ENCODE results near the gene NAXD.
"Not testable (repeated sequence)": the region's sequence is repeated elsewhere in the genome, so short reads cannot be mapped to it uniquely, and the experiment has no call there.

NAXD gene

GRCh38 chr13:110600261-110600819 is 15.0 kb upstream of the NAXD start:
- H3K27ac ChIP-seq: no peak overlapping the region
- in situ Hi-C loops (cut with HindIII; ENCODE audit: low pct_ligation_motif_present, low sequenced_read_pairs): no loop called here
- no peak for DNase-seq
- H3K27me3 ChIP-seq (replicated peaks): no peaks in the 10 kb centered on the region
- TF ChIP-seq, protein P1, sequence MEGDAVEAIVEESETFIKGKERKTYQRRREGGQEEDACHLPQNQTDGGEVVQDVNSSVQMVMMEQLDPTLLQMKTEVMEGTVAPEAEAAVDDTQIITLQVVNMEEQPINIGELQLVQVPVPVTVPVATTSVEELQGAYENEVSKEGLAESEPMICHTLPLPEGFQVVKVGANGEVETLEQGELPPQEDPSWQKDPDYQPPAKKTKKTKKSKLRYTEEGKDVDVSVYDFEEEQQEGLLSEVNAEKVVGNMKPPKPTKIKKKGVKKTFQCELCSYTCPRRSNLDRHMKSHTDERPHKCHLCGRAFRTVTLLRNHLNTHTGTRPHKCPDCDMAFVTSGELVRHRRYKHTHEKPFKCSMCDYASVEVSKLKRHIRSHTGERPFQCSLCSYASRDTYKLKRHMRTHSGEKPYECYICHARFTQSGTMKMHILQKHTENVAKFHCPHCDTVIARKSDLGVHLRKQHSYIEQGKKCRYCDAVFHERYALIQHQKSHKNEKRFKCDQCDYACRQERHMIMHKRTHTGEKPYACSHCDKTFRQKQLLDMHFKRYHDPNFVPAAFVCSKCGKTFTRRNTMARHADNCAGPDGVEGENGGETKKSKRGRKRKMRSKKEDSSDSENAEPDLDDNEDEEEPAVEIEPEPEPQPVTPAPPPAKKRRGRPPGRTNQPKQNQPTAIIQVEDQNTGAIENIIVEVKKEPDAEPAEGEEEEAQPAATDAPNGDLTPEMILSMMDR (IDR thresholded peaks at IDR 0.05; ENCODE audit: low read depth, low read length, missing control alignments): no peak
- no peaks in the 10 kb centered on the region for H3K36me3 ChIP-seq (replicated peaks)
- H3K4me3 ChIP-seq (ENCODE audit: low read depth, low read length): no peak overlapping the region

DNA sequence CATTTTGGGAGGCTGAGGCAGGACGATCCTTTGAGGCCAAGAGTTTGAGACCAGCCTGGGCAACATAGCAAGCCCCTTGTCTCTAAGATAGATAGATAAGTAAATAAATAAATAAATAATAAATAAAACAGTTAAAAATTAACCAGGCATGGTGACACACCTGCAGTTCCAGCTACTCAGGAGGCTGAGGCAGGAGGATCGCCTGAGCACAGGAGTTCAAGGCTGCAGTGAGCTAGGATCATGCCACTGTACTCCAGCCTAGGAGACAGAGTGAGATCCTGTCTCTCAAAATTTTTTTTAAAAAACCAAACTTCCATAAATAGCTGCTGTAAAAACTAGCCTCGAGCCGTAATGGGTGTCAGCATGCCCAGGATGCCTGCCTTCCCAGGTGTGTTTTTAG is 14.4 kb upstream of the NAXD start:
- Histone ChIP-seq H3K27ac (no peak overlapping the region), H3K27me3 (replicated peaks) (no peaks in the 10 kb centered on the region), H3K4me3 (ENCODE audit: low read depth, low read length) (no peak overlapping the region), H3K36me3 (replicated peaks) (no peaks in the 10 kb centered on the region)
- in situ Hi-C loops (cut with HindIII; ENCODE audit: low pct_ligation_motif_present, low sequenced_read_pairs): no loop called here
- DNase-seq: no peak
- TF ChIP-seq, protein P1 (IDR thresholded peaks at IDR 0.05; ENCODE audit: low read depth, low read length, missing control alignments): no peak

DNA sequence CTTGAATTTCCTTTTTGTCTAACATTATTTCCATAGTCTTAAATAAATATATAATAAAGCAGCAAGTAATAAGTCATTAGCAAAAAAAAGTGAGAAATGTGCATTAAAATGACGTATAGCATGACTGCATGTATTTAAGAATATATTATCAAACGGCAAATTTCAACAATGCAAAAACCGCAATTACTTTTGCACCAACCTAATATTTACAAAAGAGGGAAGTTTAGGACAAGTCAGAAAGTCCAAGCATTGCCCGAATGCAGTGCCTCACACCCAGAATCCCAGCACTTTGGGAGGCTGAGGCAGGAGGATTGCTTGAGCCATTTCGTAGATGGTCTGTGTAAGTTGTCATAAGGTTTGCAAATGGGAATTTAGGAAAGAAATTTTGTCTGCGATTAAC is 10.2 kb upstream of the NAXD start:
- H3K27me3 ChIP-seq (replicated peaks): no peaks in the 10 kb centered on the region
- in situ Hi-C loops (cut with HindIII; ENCODE audit: low pct_ligation_motif_present, low sequenced_read_pairs): no loop called here
- no peak for DNase-seq

GRCh38 chr13:110606281-110606680 is 9.1 kb upstream of the NAXD start:
- H3K27ac ChIP-seq; in situ Hi-C loops (cut with HindIII; ENCODE audit: low pct_ligation_motif_present, low sequenced_read_pairs); H3K36me3 ChIP-seq (replicated peaks); DNase-seq; H3K4me3 ChIP-seq (ENCODE audit: low read depth, low read length); H3K27me3 ChIP-seq (replicated peaks): not testable (repeated sequence)

More for the DNA sequence above, 10.2 kb upstream of the NAXD start:
- Histone ChIP-seq H3K36me3 (replicated peaks) (no peaks in the 10 kb centered on the region), H3K4me3 (ENCODE audit: low read depth, low read length) (no peak overlapping the region), H3K27ac (no peak overlapping the region)
- TF ChIP-seq, protein P1 (IDR thresholded peaks at IDR 0.05; ENCODE audit: low read depth, low read length, missing control alignments): no peak

GRCh38 chr13:110607675-110608224 is 7.6 kb upstream of the NAXD start:
- no peaks in the 10 kb centered on the region for H3K36me3 ChIP-seq (replicated peaks)
- no peak overlapping the region for H3K4me3 ChIP-seq (ENCODE audit: low read depth, low read length)
- no peak overlapping the region for H3K27ac ChIP-seq
- in situ Hi-C loops (cut with HindIII; ENCODE audit: low pct_ligation_motif_present, low sequenced_read_pairs): no loop called here
- no peak for DNase-seq
- TF ChIP-seq, protein P1 (IDR thresholded peaks at IDR 0.05; ENCODE audit: low read depth, low read length, missing control alignments): no peak
- H3K27me3 ChIP-seq (replicated peaks): no peaks in the 10 kb centered on the region

DNA sequence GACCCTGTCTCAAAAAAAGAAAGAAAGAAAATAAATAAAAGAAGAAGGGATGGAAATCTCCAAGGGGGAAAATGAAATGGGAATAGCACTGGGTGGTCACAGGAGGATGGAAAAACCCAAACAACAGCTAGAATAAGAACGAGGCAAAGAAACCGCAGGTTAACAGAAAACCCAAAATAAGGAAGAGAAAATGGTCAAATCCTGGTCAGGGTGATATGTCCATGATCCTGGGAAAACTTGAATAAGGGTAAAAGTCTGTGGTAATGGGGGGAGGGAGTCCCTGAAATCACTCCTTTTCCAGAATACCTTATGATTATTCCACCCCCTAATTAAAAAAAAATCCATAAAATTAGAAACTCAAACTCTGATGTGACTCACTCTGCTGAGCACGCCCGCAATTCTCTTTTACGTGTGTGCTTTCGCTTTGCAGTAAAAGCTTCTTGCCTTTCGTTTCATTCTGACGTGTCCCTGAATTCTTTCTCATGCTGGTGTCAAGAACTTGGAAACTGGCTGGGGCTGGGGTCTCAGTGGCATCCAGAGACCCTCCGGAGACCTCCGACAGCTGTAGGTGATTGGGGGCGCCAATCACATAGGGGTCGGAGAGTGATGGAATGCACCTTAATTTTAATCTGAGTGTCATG is 4.3 kb upstream of the NAXD start:
- Histone ChIP-seq H3K4me3 (ENCODE audit: low read depth, low read length) (no peak overlapping the region), H3K27me3 (replicated peaks) (no peaks in the 10 kb centered on the region), H3K27ac (no peak overlapping the region), H3K36me3 (replicated peaks) (peaks cover 2% of the 10 kb centered on the region)
- no peak for DNase-seq
- in situ Hi-C loops (cut with HindIII; ENCODE audit: low pct_ligation_motif_present, low sequenced_read_pairs): no loop called here
- TF ChIP-seq, protein P1 (IDR thresholded peaks at IDR 0.05; ENCODE audit: low read depth, low read length, missing control alignments): no peak
